H9 (cell line): ENCODE measurements around the gene KRTAP10-6. TPM values are rescaled to one million over a fixed set of nuclear protein-coding genes. Genes with fewer than 3 reads are reported as not detected.

Source experiments
- DNase-seq: peaks from one replicate; pipeline ENCODE4 v3.0.0-alpha.2; 2017
- H2AFZ ChIP-seq: one replicate; pipeline ENCODE4 v1.6.1; 2013; ENCODE audit warnings: mild to moderate bottlenecking, low read length, control low read depth, moderate library complexity
- H2AK5ac ChIP-seq: 2 replicates; pipeline ENCODE4 v1.6.1; 2013; ENCODE audit warnings: low read length, control low read depth, mixed read lengths; ENCODE audit not compliant: insufficient read length
- H2BK120ac ChIP-seq: one replicate; pipeline ENCODE4 v1.6.1; 2013; ENCODE audit warnings: low read depth, mild to moderate bottlenecking, low read length, control low read depth, inconsistent platforms; ENCODE audit not compliant: poor library complexity, severe bottlenecking
- H2BK12ac ChIP-seq: 2 replicates; pipeline ENCODE4 v1.6.1; 2013; ENCODE audit warnings: low read length, control low read depth, mixed read lengths, low read depth; ENCODE audit not compliant: insufficient read length
- H2BK15ac ChIP-seq: 2 replicates; pipeline ENCODE4 v1.6.1; 2013; ENCODE audit warnings: low read depth, low read length, control low read depth
- H2BK20ac ChIP-seq: one replicate; pipeline ENCODE4 v1.6.1; 2013; ENCODE audit warnings: low read depth, mild to moderate bottlenecking, low read length, control low read depth, inconsistent platforms; ENCODE audit not compliant: poor library complexity, severe bottlenecking
- H2BK5ac ChIP-seq: 2 replicates; pipeline ENCODE4 v1.6.1; 2013; ENCODE audit warnings: low read length, control low read depth, mixed read lengths; ENCODE audit not compliant: insufficient read length
- H3K14ac ChIP-seq: 2 replicates; pipeline ENCODE4 v1.6.1; 2013; ENCODE audit warnings: low read length, control low read depth; ENCODE audit not compliant: insufficient read depth
- H3K18ac ChIP-seq: 2 replicates; pipeline ENCODE4 v1.6.1; 2013; ENCODE audit warnings: low read depth, mild to moderate bottlenecking, mixed read lengths, low read length, control low read depth; ENCODE audit not compliant: insufficient read length
- H3K23ac ChIP-seq: 2 replicates; pipeline ENCODE4 v1.6.1; 2013; ENCODE audit warnings: low read length, control low read depth, mixed read lengths, low read depth; ENCODE audit not compliant: insufficient read length
- H3K23me2 ChIP-seq: 2 replicates; pipeline ENCODE4 v1.6.1; 2013; ENCODE audit warnings: low read depth, mild to moderate bottlenecking, mixed read lengths, low read length, control low read depth; ENCODE audit not compliant: insufficient read length, poor library complexity, severe bottlenecking
- H3K27ac ChIP-seq: 2 replicates; pipeline ENCODE4 v1.5.1; 2013; ENCODE audit warnings: low read length, control low read depth, mixed read lengths, low read depth; ENCODE audit not compliant: insufficient read length
- H3K27me3 ChIP-seq: 2 replicates; pipeline ENCODE4 v1.6.1; 2013; ENCODE audit warnings: low read length, control low read depth, inconsistent platforms; ENCODE audit not compliant: insufficient read depth
- H3K4ac ChIP-seq: 2 replicates; pipeline ENCODE4 v1.6.1; 2013; ENCODE audit warnings: low read depth, mild to moderate bottlenecking, control low read depth, inconsistent platforms, low read length, moderate library complexity
- H3K4me1 ChIP-seq: 2 replicates; pipeline ENCODE4 v1.6.1; 2013; ENCODE audit warnings: low read length, control low read depth, inconsistent platforms; ENCODE audit not compliant: insufficient read depth
- H3K4me2 ChIP-seq: 2 replicates; pipeline ENCODE4 v1.6.1; 2013; ENCODE audit warnings: low read length, control low read depth, mixed read lengths; ENCODE audit not compliant: insufficient read length, insufficient read depth
- H3K56ac ChIP-seq: 2 replicates; pipeline ENCODE4 v1.6.1; 2013; ENCODE audit warnings: low read depth, mild to moderate bottlenecking, mixed read lengths, low read length, control low read depth; ENCODE audit not compliant: insufficient read length
- H3K79me1 ChIP-seq: 2 replicates; pipeline ENCODE4 v1.6.1; 2013; ENCODE audit warnings: low read depth, mild to moderate bottlenecking, moderate library complexity, low read length, control low read depth, inconsistent platforms; ENCODE audit not compliant: insufficient read depth, poor library complexity, severe bottlenecking
- H3K79me2 ChIP-seq: 2 replicates; pipeline ENCODE4 v1.6.1; 2013; ENCODE audit warnings: low read length, control low read depth, inconsistent platforms; ENCODE audit not compliant: insufficient read depth
- H3K9ac ChIP-seq: 2 replicates; pipeline ENCODE4 v1.6.1; 2013; ENCODE audit warnings: low read length, control low read depth, mixed read lengths; ENCODE audit not compliant: insufficient read length; ENCODE audit errors: extremely low read depth
- H3K9me3 ChIP-seq: one replicate; pipeline ENCODE4 v1.6.1; 2013; ENCODE audit warnings: low read depth, low read length, inconsistent platforms; ENCODE audit not compliant: control insufficient read depth
- H3T11ph ChIP-seq: one replicate; pipeline ENCODE4 v1.6.1; 2013; ENCODE audit warnings: mild to moderate bottlenecking, low read length, control low read depth, inconsistent platforms
- H4K20me1 ChIP-seq: one replicate; pipeline ENCODE4 v1.6.1; 2013; ENCODE audit not compliant: control insufficient read depth, insufficient read length, insufficient read depth
- H4K5ac ChIP-seq: 2 replicates; pipeline ENCODE4 v1.6.1; 2013; ENCODE audit warnings: low read depth, mild to moderate bottlenecking, mixed read lengths, low read length, control low read depth; ENCODE audit not compliant: insufficient read length
- H4K8ac ChIP-seq: replicated peaks from 2 replicates; pipeline ENCODE4 v1.6.1; 2013; ENCODE audit warnings: low read length, control low read depth, mixed read lengths, low read depth; ENCODE audit not compliant: insufficient read length
- H4K91ac ChIP-seq: 2 replicates; pipeline ENCODE4 v1.6.1; 2013; ENCODE audit warnings: low read depth, mild to moderate bottlenecking, moderate library complexity, mixed read lengths, low read length, control low read depth; ENCODE audit not compliant: insufficient read length
- H3K27ac Mint-ChIP-seq, 3 experiments: 2 replicates in 2 of 3; 3 replicates in 1 of 3; pipeline ENCODE4 v1.8.0; 2020 to 2021; ENCODE audit warnings: mixed read lengths in 3 of 3, mild to moderate bottlenecking in 1 of 3, moderate library complexity in 1 of 3
- H3K27me3 Mint-ChIP-seq: 2 replicates; pipeline ENCODE4 v1.8.0; 2021; ENCODE audit warnings: low read depth, mild to moderate bottlenecking, moderate library complexity, mixed read lengths
- H3K36me3 Mint-ChIP-seq, 3 experiments: 2 replicates in 2 of 3; 3 replicates in 1 of 3; pipeline ENCODE4 v1.8.0; 2020 to 2021; ENCODE audit warnings: low read depth in 3 of 3, mixed read lengths in 3 of 3; ENCODE audit not compliant: insufficient read depth in 1 of 3
- H3K4me1 Mint-ChIP-seq, 2 experiments: 2 replicates each; pipeline ENCODE4 v1.8.0; 2020; ENCODE audit warnings: mixed read lengths in 2 of 2
- H3K4me3 Mint-ChIP-seq, 2 experiments: 2 replicates in 1 of 2; 3 replicates in 1 of 2; pipeline ENCODE4 v1.8.0; 2020 to 2021; ENCODE audit warnings: mild to moderate bottlenecking in 2 of 2, mixed read lengths in 2 of 2, moderate library complexity in 1 of 2
- H3K9me3 Mint-ChIP-seq, 2 experiments: 2 replicates in 1 of 2; 3 replicates in 1 of 2; pipeline ENCODE4 v1.8.0; 2020; ENCODE audit warnings: mild to moderate bottlenecking in 2 of 2, mixed read lengths in 2 of 2, moderate library complexity in 1 of 2
- CTCF ChIP-seq: fragments of 200-600 bp; sonication (generic); conservative IDR thresholded peaks from 3 replicates; pipeline ENCODE4 v1.8.0; 2021; ENCODE audit warnings: antibody characterized with exemption, mild to moderate bottlenecking
- WGBS: extraction: QIAGEN DNeasy Blood & Tissue Kit; methylation state at CpG from one replicate; pipeline ENCODE4 v1.1.7; 2013; ENCODE audit warnings: missing lambda C conversion rate, low lambda C conversion rate, mixed read lengths; ENCODE audit not compliant: insufficient read length; ENCODE audit errors: extremely low coverage; 5-methylcytosine and 5-hydroxymethylcytosine counted together
- total RNA-seq: library from RNA; stranded (reverse); gene quantifications from 2 replicates; pipeline ENCODE4 v1.2.1, GENCODE V29; 2021

Gene KRTAP10-6
- total RNA-seq, 1 experiment from 2014 or later = not detected

GRCh38 chr21:44603911-44604310, 11.6 kb upstream of the KRTAP10-6 start:
- no peak overlapping the region for H2BK120ac ChIP-seq
- H3K18ac ChIP-seq = no peak overlapping the region
- no peaks in the 10 kb centered on the region for H3K79me2 ChIP-seq
- H2BK15ac ChIP-seq = no peak overlapping the region
- Mint-ChIP-seq H3K4me1 (peaks cover 15 to 18% of the 10 kb centered on the region in 2 experiments), H3K4me3 (no peak overlapping the region), H3K9me3 (peaks cover 2 to 3% of the 10 kb centered on the region in 2 experiments), H3K27ac (no peak overlapping the region), H3K27me3 (peaks cover 14% of the 10 kb centered on the region), H3K36me3 (peaks cover 0 to 1% (median 0%) of the 10 kb centered on the region in 3 experiments; a peak in 2 of 7 replicates)
- no CpG with 5 or more reads among the region's 8 CpGs for WGBS
- DNase-seq = no peak
- no peak overlapping the region for H4K91ac ChIP-seq
- no peak overlapping the region for H4K8ac ChIP-seq
- no peak overlapping the region for H4K5ac ChIP-seq
- no peak overlapping the region for H2BK5ac ChIP-seq
- H3T11ph ChIP-seq = no peak overlapping the region
- H3K4ac ChIP-seq = no peak overlapping the region
- H3K27me3 ChIP-seq = no peaks in the 10 kb centered on the region
- H3K14ac ChIP-seq = no peak overlapping the region
- no peak overlapping the region for H3K9ac ChIP-seq
- no peaks in the 10 kb centered on the region for H3K4me1 ChIP-seq
- no peak overlapping the region for H3K56ac ChIP-seq
- H3K9me3 ChIP-seq = no peaks in the 10 kb centered on the region
- no peak for TF ChIP-seq CTCF
- H3K4me2 ChIP-seq = no peak overlapping the region
- no peaks in the 10 kb centered on the region for H4K20me1 ChIP-seq
- no peaks in the 10 kb centered on the region for H3K79me1 ChIP-seq
- H2BK20ac ChIP-seq = no peak overlapping the region
- no peaks in the 10 kb centered on the region for H3K23me2 ChIP-seq
- H3K27ac ChIP-seq = no peak overlapping the region
- H2AFZ ChIP-seq = no peak overlapping the region
- no peak overlapping the region for H3K23ac ChIP-seq
- no peak overlapping the region for H2BK12ac ChIP-seq
- H2AK5ac ChIP-seq = no peak overlapping the region
